LNCAP (cell line): ENCODE measurements around the gene RAVER2.

Source experiments
- TF ChIP-seq, protein P1 (sequence below): fragments of 450-650 bp; IDR thresholded peaks from 2 replicates; pipeline ENCODE4 v1.5.1; 2017; ENCODE audit warnings: mild to moderate bottlenecking

RAVER2 gene

GRCh38 chr1:64841330-64842065 lies 96.6 kb downstream of the RAVER2 start:
- TF ChIP-seq, protein P1, sequence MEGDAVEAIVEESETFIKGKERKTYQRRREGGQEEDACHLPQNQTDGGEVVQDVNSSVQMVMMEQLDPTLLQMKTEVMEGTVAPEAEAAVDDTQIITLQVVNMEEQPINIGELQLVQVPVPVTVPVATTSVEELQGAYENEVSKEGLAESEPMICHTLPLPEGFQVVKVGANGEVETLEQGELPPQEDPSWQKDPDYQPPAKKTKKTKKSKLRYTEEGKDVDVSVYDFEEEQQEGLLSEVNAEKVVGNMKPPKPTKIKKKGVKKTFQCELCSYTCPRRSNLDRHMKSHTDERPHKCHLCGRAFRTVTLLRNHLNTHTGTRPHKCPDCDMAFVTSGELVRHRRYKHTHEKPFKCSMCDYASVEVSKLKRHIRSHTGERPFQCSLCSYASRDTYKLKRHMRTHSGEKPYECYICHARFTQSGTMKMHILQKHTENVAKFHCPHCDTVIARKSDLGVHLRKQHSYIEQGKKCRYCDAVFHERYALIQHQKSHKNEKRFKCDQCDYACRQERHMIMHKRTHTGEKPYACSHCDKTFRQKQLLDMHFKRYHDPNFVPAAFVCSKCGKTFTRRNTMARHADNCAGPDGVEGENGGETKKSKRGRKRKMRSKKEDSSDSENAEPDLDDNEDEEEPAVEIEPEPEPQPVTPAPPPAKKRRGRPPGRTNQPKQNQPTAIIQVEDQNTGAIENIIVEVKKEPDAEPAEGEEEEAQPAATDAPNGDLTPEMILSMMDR: no peak

- TF ChIP-seq, protein P1: no peak
Measured at GRCh38 chr1:64842224-64842623, 97.3 kb downstream of the RAVER2 start.

DNA sequence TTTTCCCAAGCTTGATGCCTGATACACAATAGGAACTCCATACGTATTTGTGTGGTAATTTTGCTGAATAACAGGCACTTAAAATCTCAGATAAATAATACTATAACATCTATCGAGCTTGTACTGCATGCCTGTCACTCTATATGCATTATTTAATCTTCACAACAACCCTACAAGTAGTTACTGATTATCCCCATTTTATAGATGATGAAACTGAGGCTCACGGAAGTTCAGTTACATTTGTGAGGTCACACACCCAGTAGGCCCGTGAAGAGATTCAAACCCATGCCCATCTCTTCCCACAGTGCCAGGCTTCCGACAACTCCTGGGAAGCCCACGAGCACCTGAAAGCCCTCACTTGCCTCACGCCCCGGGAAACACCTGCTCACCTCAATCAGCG lies 98.8 kb downstream of the RAVER2 start:
- TF ChIP-seq, protein P1: no peak

GRCh38 chr1:64844175-64844574 lies 99.3 kb downstream of the RAVER2 start:
- TF ChIP-seq, protein P1: no peak

DNA sequence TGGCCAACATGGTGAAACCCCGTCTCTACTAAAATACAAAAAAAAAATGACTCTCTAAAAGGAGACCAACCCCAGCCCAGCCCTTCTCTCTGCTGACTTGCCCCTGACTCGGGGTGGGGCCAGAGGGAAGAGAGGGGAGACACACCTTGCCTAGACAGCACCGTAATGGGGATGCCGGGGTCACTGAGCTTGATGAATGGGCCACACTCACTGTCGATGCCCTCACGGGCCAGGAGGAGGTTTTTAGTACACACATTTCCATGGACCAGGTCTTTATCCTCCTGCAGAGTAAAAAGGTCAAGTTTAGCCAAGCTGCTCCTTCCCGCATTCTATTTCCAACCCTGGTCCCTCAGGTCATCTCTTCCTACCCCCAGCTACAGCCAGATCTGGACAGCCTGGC lies 99.7 kb downstream of the RAVER2 start:
- TF ChIP-seq, protein P1: no peak

GRCh38 chr1:64845831-64846425 lies 101.1 kb downstream of the RAVER2 start:
- TF ChIP-seq, protein P1: no peak

GRCh38 chr1:64846573-64847430 lies 101.9 kb downstream of the RAVER2 start:
- TF ChIP-seq, protein P1: no peak
